ENCODE data around the gene ADAMTS7. TPM values are rescaled to one million over a fixed set of nuclear protein-coding genes. Genes with fewer than 3 reads are reported as not detected.

The ADAMTS7 gene
- total and polyA plus RNA-seq, 2 of the 8 experiments (the other 6 are each of a cell fraction or from before 2014, with no cell fraction given): 27.9 to 45.2 TPM

- FAIRE-seq: no peak
- H3K4me3 ChIP-seq (ENCODE audit: extremely low read depth in 1 of 4, insufficient read depth in 2 of 4, low read depth in 3 of 4, low read length in 4 of 4): no peak overlapping the region
- no peak overlapping the region for H3K27ac ChIP-seq (ENCODE audit: low read depth, low read length)
- no peak overlapping the region for H3K4ac ChIP-seq (replicated peaks; ENCODE audit: insufficient read length, low read depth, low read length)
- H4K8ac ChIP-seq (ENCODE audit: extremely low read depth, insufficient read depth, low read length): no peak overlapping the region
- H3K56ac ChIP-seq (replicated peaks; ENCODE audit: insufficient read length, low read depth, low read length): no peak overlapping the region
- no peaks in the 10 kb centered on the region for H3K4me1 ChIP-seq (replicated peaks in 1 of 4; ENCODE audit: control insufficient read depth in 3 of 4, insufficient read depth in 4 of 4, low read length in 3 of 4)
- no peak overlapping the region for H2BK15ac ChIP-seq (ENCODE audit: low read length)
- DNase-seq (ENCODE audit: low read depth in 1 of 2, low spot score in 2 of 2): no peak
- H3K18ac ChIP-seq (ENCODE audit: extremely low read depth, low read length): no peak overlapping the region
- no peak overlapping the region for H3K23ac ChIP-seq (ENCODE audit: insufficient read length)
- H2AFZ ChIP-seq (ENCODE audit: low read length): no peak overlapping the region
- no peaks in the 10 kb centered on the region for H3K79me2 ChIP-seq (ENCODE audit: control insufficient read depth in 1 of 2, insufficient read depth in 2 of 2, low read length in 2 of 2)
- no peak overlapping the region for H2BK20ac ChIP-seq (ENCODE audit: low read length)
- ChIA-PET CTCF (ENCODE audit: partially characterized antibody) (interaction anchor here (1.3 kb wide), 1 partner anchor 24 kb away, joined by 4 read pairs; no protein-coding TSS in a partner anchor), POLR2A (ENCODE audit: partially characterized antibody) (no interaction called here)
- H3K27me3 ChIP-seq (replicated peaks in 1 of 4; ENCODE audit: control insufficient read depth in 3 of 4, extremely low read depth in 1 of 4, insufficient read depth in 3 of 4, low read length in 3 of 4): no peaks in the 10 kb centered on the region
- no peak overlapping the region for H3K4me2 ChIP-seq (ENCODE audit: insufficient read depth in 1 of 2, low read depth in 2 of 2, low read length in 2 of 2)
- no peak overlapping the region for H3K9ac ChIP-seq (replicated peaks in 1 of 4; ENCODE audit: extremely low read depth in 1 of 4, low read depth in 3 of 4, low read length in 3 of 4)
- H4K91ac ChIP-seq (replicated peaks; ENCODE audit: insufficient read length, low read length): no peak overlapping the region
- H3K9me3 ChIP-seq (ENCODE audit: insufficient read depth in 2 of 2, low read depth in 1 of 2, low read length in 1 of 2): peaks cover 5 to 9% of the 10 kb centered on the region in 2 experiments; a peak in 1 of 4 replicates
- no peaks in the 10 kb centered on the region for H3K36me3 ChIP-seq (ENCODE audit: control insufficient read depth in 2 of 4, insufficient read depth in 4 of 4, low read length in 3 of 4)
- no peak overlapping the region for H2BK120ac ChIP-seq (replicated peaks; ENCODE audit: low read depth, low read length)
- TF ChIP-seq TAF1 (IDR thresholded peaks at IDR 0.05; ENCODE audit: low read depth, low read length): no peak
- TF ChIP-seq CHD2 (IDR thresholded peaks at IDR 0.05; ENCODE audit: low read length): no peak
- 95% methylated on average over 2 of the region's 2 CpGs; no CpG with 5 or more reads in 1 of the 2 experiments for WGBS, 2 experiments (ENCODE audit: extremely low coverage in 1 of 2, insufficient coverage in 1 of 2, insufficient read length in 1 of 2, insufficient replicate concordance in 2 of 2, low coverage in 1 of 2, low lambda C conversion rate in 2 of 2, missing lambda C conversion rate in 1 of 2)
- H4K20me1 ChIP-seq (replicated peaks in 1 of 2; ENCODE audit: control insufficient read depth in 1 of 2, insufficient read depth in 2 of 2, low read length in 2 of 2): no peaks in the 10 kb centered on the region
- H2AK5ac ChIP-seq (ENCODE audit: low read depth, low read length): no peak overlapping the region
- no peak overlapping the region for H2BK12ac ChIP-seq (ENCODE audit: low read depth, low read length)
- H4K5ac ChIP-seq (ENCODE audit: insufficient read length, low read depth, low read length): no peak overlapping the region
- H2BK5ac ChIP-seq (ENCODE audit: low read depth, low read length): no peak overlapping the region
- no peak overlapping the region for H3K14ac ChIP-seq (ENCODE audit: insufficient read length)
- no peaks in the 10 kb centered on the region for H3K23me2 ChIP-seq (ENCODE audit: low read depth, low read length)
- no peaks in the 10 kb centered on the region for H3K79me1 ChIP-seq (ENCODE audit: low read depth, low read length)
These were observed 94.6 kb downstream of the ADAMTS7 start for GRCh38 chr15:78716651-78717050.

Data from H1 (cell line).